Liver (tissue), 9 donors: ENCODE data around the gene KRTAP27-1. TPM values are rescaled to one million over a fixed set of nuclear protein-coding genes. Genes with fewer than 3 reads are reported as not detected.

ENCODE experiments used
- DNase-seq: peaks from one replicate; pipeline ENCODE4 v3.0.0-alpha.2; 2017; ENCODE audit warnings: low spot score
- H3K27ac ChIP-seq, 2 donors: one replicate each; pipeline ENCODE4 v1.7.0; 2013; ENCODE audit warnings: inconsistent platforms in 2 of 2, low read length in 2 of 2, control low read depth in 1 of 2, low read depth in 1 of 2, mild to moderate bottlenecking in 1 of 2
- H3K27me3 ChIP-seq, 4 donors: one replicate each; pipeline versions ENCODE4 v1.6.1 to v1.7.0; 2013; ENCODE audit warnings: low read length in 3 of 4, inconsistent platforms in 1 of 4, mild to moderate bottlenecking in 1 of 4, moderate library complexity in 1 of 4; ENCODE audit not compliant: control insufficient read depth in 4 of 4, insufficient read depth in 4 of 4
- H3K36me3 ChIP-seq, 4 donors: one replicate each; pipeline versions ENCODE4 v1.6.1 to v1.7.0; 2013; ENCODE audit warnings: low read length in 3 of 4, mild to moderate bottlenecking in 3 of 4, low read depth in 1 of 4, moderate library complexity in 1 of 4; ENCODE audit not compliant: control insufficient read depth in 4 of 4, insufficient read depth in 3 of 4
- H3K4me1 ChIP-seq, 4 donors: one replicate each; pipeline versions ENCODE4 v1.6.1 to v1.7.0; 2013; ENCODE audit warnings: low read length in 3 of 4, mild to moderate bottlenecking in 3 of 4, moderate library complexity in 1 of 4; ENCODE audit not compliant: control insufficient read depth in 4 of 4, insufficient read depth in 4 of 4
- H3K4me3 ChIP-seq, 3 donors: one replicate each; pipeline versions ENCODE4 v1.6.1 to v1.7.0; 2013; ENCODE audit warnings: low read length in 3 of 3, control low read depth in 1 of 3, low read depth in 1 of 3, mild to moderate bottlenecking in 1 of 3
- H3K9ac ChIP-seq, 2 donors: one replicate each; pipeline ENCODE4 v1.7.0; 2013; ENCODE audit warnings: low read length in 2 of 2, mild to moderate bottlenecking in 2 of 2, moderate library complexity in 2 of 2, control low read depth in 1 of 2, low read depth in 1 of 2
- H3K9me3 ChIP-seq, 4 donors: one replicate each; pipeline versions ENCODE4 v1.6.1 to v1.7.0; 2013; ENCODE audit warnings: low read length in 3 of 4; ENCODE audit not compliant: control insufficient read depth in 4 of 4
- EGR1 ChIP-seq, 2 donors: IDR thresholded peaks; 2 replicates each; pipeline ENCODE4 v1.6.1; 2016 to 2018; ENCODE audit warnings: antibody characterized with exemption in 2 of 2, low read depth in 2 of 2
- FOXA1 ChIP-seq: IDR thresholded peaks from 2 replicates; pipeline ENCODE4 v1.6.1; 2016; ENCODE audit warnings: antibody characterized with exemption
- FOXA2 ChIP-seq: IDR thresholded peaks from 2 replicates; pipeline ENCODE4 v1.6.1; 2016; ENCODE audit warnings: antibody characterized with exemption
- GABPA ChIP-seq, 2 donors: IDR thresholded peaks in 1 of 2; conservative IDR thresholded peaks in 1 of 2; 2 replicates each; pipeline ENCODE4 v1.6.1; 2016; ENCODE audit warnings: antibody characterized with exemption in 2 of 2, mild to moderate bottlenecking in 1 of 2, moderate library complexity in 1 of 2
- HNF4A ChIP-seq, 2 donors: conservative IDR thresholded peaks; 2 replicates each; pipeline ENCODE4 v1.6.1; 2016; ENCODE audit warnings: antibody characterized with exemption in 2 of 2, mild to moderate bottlenecking in 2 of 2
- HNF4G ChIP-seq: IDR thresholded peaks from 2 replicates; pipeline ENCODE4 v1.6.1; 2016; ENCODE audit warnings: antibody characterized with exemption
- JUND ChIP-seq, 2 donors: IDR thresholded peaks; 2 replicates each; pipeline ENCODE4 v1.6.1; 2016; ENCODE audit warnings: antibody characterized with exemption in 2 of 2
- NR2F2 ChIP-seq: IDR thresholded peaks from 2 replicates; pipeline ENCODE4 v1.6.1; 2016; ENCODE audit warnings: antibody characterized with exemption
- REST ChIP-seq: IDR thresholded peaks from 2 replicates; pipeline ENCODE4 v1.6.1; 2016; ENCODE audit warnings: antibody characterized with exemption, mild to moderate bottlenecking
- RXRA ChIP-seq, 2 donors: IDR thresholded peaks; 2 replicates each; pipeline ENCODE4 v1.6.1; 2017 to 2018; ENCODE audit warnings: antibody characterized with exemption in 2 of 2, mild to moderate bottlenecking in 1 of 2
- SP1 ChIP-seq: IDR thresholded peaks from 2 replicates; pipeline ENCODE4 v1.6.1; 2018; ENCODE audit warnings: antibody characterized with exemption, mild to moderate bottlenecking
- TAF1 ChIP-seq: conservative IDR thresholded peaks from 2 replicates; pipeline ENCODE4 v1.6.1; 2016; ENCODE audit warnings: antibody characterized with exemption, mild to moderate bottlenecking
- YY1 ChIP-seq: IDR thresholded peaks from 2 replicates; pipeline ENCODE4 v1.6.1; 2016; ENCODE audit warnings: antibody characterized with exemption, mild to moderate bottlenecking
- WGBS: extraction: QIAGEN DNeasy Blood & Tissue Kit; methylation state at CpG from one replicate; pipeline ENCODE4 v1.1.7; 2013; 5-methylcytosine and 5-hydroxymethylcytosine counted together
- polyA plus RNA-seq, 2 donors: library from polyadenylated mRNA; stranded (reverse) in 1 of 2; unstranded in 1 of 2; fragments of 200-250 nt in 1 of 2; fragments of >200 nt in 1 of 2; fragmentation: Nextera tagmentation in 1 of 2; extraction: Ambion mirVana in 1 of 2; gene quantifications; one replicate each; pipeline versions ENCODE4 v1.2.1 to v1.2.3, GENCODE V29; 2013 to 2015
- total RNA-seq, 2 donors: library from RNA; depleted of rRNA; stranded (reverse); fragments of >200 nt; gene quantifications; one replicate each; pipeline ENCODE4 v1.2.3, GENCODE V29; 2014
- TF ChIP-seq, protein P1 (sequence below): IDR thresholded peaks from 2 replicates; pipeline ENCODE4 v1.6.1; 2016; ENCODE audit warnings: antibody characterized with exemption
- TF ChIP-seq, protein P2 (sequence below): IDR thresholded peaks from 2 replicates; pipeline ENCODE4 v1.6.1; 2016; ENCODE audit warnings: antibody characterized with exemption
- TF ChIP-seq, protein P3 (sequence below): IDR thresholded peaks from 2 replicates; pipeline ENCODE4 v1.6.1; 2016; ENCODE audit warnings: antibody characterized with exemption
- donor health status: healthy.
- donor health status: healthy.
- donor health status: healthy.
- donor health status: healthy.
- donor health status: healthy.

Gene KRTAP27-1
- total and polyA plus RNA-seq, 4 donors = not detected

DNA sequence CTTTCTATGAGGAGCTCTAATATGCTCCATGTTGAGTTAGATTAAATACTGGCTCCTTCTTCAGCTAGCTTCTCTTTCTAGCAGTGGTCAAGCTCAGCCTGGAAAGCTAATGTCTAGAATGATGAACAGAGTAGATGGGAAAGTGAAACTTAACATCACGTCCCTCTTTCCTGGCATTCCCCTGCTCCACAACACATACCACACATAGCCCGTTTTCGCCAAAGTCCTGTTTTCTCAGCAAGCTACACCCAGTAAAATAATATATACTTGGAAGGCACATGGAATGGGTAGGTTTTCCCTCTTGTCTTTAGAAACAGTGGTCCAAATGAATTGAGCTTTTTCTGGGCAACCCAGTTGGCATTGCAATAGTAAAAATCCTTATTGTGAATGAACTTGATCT is 3.8 kb downstream of the KRTAP27-1 start (continued):
- TF ChIP-seq HNF4G = no peak
- no peak for TF ChIP-seq YY1
- TF ChIP-seq FOXA1 = no peak
- no peak for TF ChIP-seq FOXA2
- TF ChIP-seq, protein P1, sequence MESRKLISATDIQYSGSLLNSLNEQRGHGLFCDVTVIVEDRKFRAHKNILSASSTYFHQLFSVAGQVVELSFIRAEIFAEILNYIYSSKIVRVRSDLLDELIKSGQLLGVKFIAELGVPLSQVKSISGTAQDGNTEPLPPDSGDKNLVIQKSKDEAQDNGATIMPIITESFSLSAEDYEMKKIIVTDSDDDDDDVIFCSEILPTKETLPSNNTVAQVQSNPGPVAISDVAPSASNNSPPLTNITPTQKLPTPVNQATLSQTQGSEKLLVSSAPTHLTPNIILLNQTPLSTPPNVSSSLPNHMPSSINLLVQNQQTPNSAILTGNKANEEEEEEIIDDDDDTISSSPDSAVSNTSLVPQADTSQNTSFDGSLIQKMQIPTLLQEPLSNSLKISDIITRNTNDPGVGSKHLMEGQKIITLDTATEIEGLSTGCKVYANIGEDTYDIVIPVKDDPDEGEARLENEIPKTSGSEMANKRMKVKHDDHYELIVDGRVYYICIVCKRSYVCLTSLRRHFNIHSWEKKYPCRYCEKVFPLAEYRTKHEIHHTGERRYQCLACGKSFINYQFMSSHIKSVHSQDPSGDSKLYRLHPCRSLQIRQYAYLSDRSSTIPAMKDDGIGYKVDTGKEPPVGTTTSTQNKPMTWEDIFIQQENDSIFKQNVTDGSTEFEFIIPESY = no peak

- no peak overlapping the region for H3K9ac ChIP-seq
- H3K4me1 ChIP-seq = no peaks in the 10 kb centered on the region
- no peak overlapping the region for H3K27ac ChIP-seq
- TF ChIP-seq, protein P2, sequence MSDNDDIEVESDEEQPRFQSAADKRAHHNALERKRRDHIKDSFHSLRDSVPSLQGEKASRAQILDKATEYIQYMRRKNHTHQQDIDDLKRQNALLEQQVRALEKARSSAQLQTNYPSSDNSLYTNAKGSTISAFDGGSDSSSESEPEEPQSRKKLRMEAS = no peak
- peaks cover 0 to 3% (median 0%) of the 10 kb centered on the region in 4 donors for H3K27me3 ChIP-seq
- no peaks in the 10 kb centered on the region for H3K36me3 ChIP-seq
- no peaks in the 10 kb centered on the region for H3K9me3 ChIP-seq
- 76% methylated on average over 2 of the region's 2 CpGs for whole genome bisulfite sequencing
- DNase-seq = no peak
- no peak overlapping the region for H3K4me3 ChIP-seq
Measured at GRCh38 chr21:30332681-30333080, 4.8 kb downstream of the KRTAP27-1 start.

GRCh38 chr21:30329203-30329875 is 8.2 kb downstream of the KRTAP27-1 start:
- H3K4me3 ChIP-seq = no peak overlapping the region
- no peak overlapping the region for H3K9ac ChIP-seq
- H3K36me3 ChIP-seq = no peaks in the 10 kb centered on the region
- TF ChIP-seq HNF4A (conservative IDR thresholded peaks at IDR 0.05) = no peak
- TF ChIP-seq, protein P2 = no peak
- TF ChIP-seq, protein P1 = no peak
- no peak for TF ChIP-seq JUND (IDR thresholded peaks at IDR 0.05)
- TF ChIP-seq FOXA2 = no peak
- no peak for TF ChIP-seq GABPA (IDR thresholded peaks at IDR 0.05 in 1 of 2, conservative IDR thresholded peaks at IDR 0.05 in 1 of 2)
- TF ChIP-seq, protein P3, sequence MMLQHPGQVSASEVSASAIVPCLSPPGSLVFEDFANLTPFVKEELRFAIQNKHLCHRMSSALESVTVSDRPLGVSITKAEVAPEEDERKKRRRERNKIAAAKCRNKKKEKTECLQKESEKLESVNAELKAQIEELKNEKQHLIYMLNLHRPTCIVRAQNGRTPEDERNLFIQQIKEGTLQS = no peak
- no peak for TF ChIP-seq RXRA (IDR thresholded peaks at IDR 0.05)
- TF ChIP-seq SP1 = no peak
- no peak for TF ChIP-seq NR2F2
- TF ChIP-seq EGR1 (IDR thresholded peaks at IDR 0.05; ENCODE audit: low read depth in 2 of 2) = no peak
- no peak for TF ChIP-seq YY1
- no peak for TF ChIP-seq REST
- no peak for TF ChIP-seq FOXA1
- no peak for TF ChIP-seq TAF1
- TF ChIP-seq HNF4G = no peak
- H3K27me3 ChIP-seq = peaks cover 0 to 3% (median 0%) of the 10 kb centered on the region in 4 donors
- no peak for DNase-seq
- H3K27ac ChIP-seq = no peak overlapping the region
- no peaks in the 10 kb centered on the region for H3K4me1 ChIP-seq
- H3K9me3 ChIP-seq = peaks cover 0 to 7% (median 1%) of the 10 kb centered on the region in 4 donors
- WGBS = 74% methylated on average over 4 of the region's 4 CpGs
